ENCODE data around the gene TK2. TPM values are rescaled to one million over a fixed set of nuclear protein-coding genes. Genes with fewer than 3 reads are reported as not detected.

Gene TK2
- total and polyA plus RNA-seq, 2 experiments from 2014 or later, result 1.8 to 4.2 TPM

DNA sequence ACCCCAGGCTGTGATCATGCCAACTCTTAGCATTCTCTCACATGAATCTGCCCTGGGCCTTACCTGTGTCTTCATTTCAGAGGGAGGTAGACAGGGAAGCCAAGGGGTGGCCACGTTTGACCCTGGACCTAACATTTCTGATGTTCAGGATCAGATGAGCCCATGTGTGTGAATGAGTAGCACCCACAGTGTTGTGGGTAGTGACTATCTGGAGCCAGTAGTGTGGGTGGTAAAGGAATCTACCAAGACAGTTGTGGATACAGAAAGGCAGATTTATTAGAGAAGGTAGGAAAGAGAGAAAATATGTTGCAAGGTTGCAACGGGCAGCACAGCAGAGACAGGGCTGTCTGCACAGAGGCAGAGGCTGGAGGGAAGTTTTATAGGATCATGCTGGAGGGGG is 60.5 kb downstream of the TK2 start:
- Histone ChIP-seq H3K27me3 (ENCODE audit: insufficient read depth) (no peaks in the 10 kb centered on the region), H2AFZ (no peak overlapping the region), H4K20me1 (replicated peaks; ENCODE audit: insufficient read depth) (no peaks in the 10 kb centered on the region), H3F3A (replicated peaks; ENCODE audit: low read depth) (no peaks in the 10 kb centered on the region), H3K36me3 (ENCODE audit: insufficient read depth) (no peaks in the 10 kb centered on the region), H3K79me2 (replicated peaks; ENCODE audit: insufficient read depth) (no peaks in the 10 kb centered on the region), H3K4me1 (ENCODE audit: insufficient read depth) (no peaks in the 10 kb centered on the region), H3K9me2 (ENCODE audit: insufficient read depth) (no peaks in the 10 kb centered on the region), H3K27ac (ENCODE audit: low read depth) (no peak overlapping the region), H3K4me3 (no peak overlapping the region), H3K4me2 (no peak overlapping the region)
- Mint-ChIP-seq H3K27me3 (ENCODE audit: insufficient read depth, low read depth, poor library complexity) (peaks cover 4% of the 10 kb centered on the region), H3K4me1 (no peaks in the 10 kb centered on the region; the same call in 2 of the 3 replicates), H3K9me3 (peaks cover 15% of the 10 kb centered on the region), H3K4me3 (no peak overlapping the region), H3K36me3 (ENCODE audit: low read depth) (no peaks in the 10 kb centered on the region; the same call in 1 of the 3 replicates), H3K27ac (no peak overlapping the region)
- DNase-seq (ENCODE audit: low spot score), result no peak
- ATAC-seq, result no peak
- TF ChIP-seq JUNB (IDR thresholded peaks at IDR 0.05; ENCODE audit: unreplicated experiment) (no peak), CREB1 (CRISPR knock-in tag; IDR thresholded peaks at IDR 0.05; ENCODE audit: low read depth) (no peak), EZH2 (IDR thresholded peaks at IDR 0.05; ENCODE audit: low read depth, unreplicated experiment) (no peak), POLR2AphosphoS5 (IDR thresholded peaks at IDR 0.05; ENCODE audit: low read depth) (no peak), NANOG (IDR thresholded peaks at IDR 0.05; ENCODE audit: borderline replicate concordance) (no peak), STAT1 (IDR thresholded peaks at IDR 0.05; ENCODE audit: unreplicated experiment) (no peak), EZH2phosphoT487 (IDR thresholded peaks at IDR 0.05; ENCODE audit: unreplicated experiment) (no peak), ZNF331 (CRISPR knock-in tag; IDR thresholded peaks at IDR 0.05; ENCODE audit: low read depth) (no peak), ZNF114 (CRISPR knock-in tag; IDR thresholded peaks at IDR 0.05) (no peak)
- TF ChIP-seq, protein P1, sequence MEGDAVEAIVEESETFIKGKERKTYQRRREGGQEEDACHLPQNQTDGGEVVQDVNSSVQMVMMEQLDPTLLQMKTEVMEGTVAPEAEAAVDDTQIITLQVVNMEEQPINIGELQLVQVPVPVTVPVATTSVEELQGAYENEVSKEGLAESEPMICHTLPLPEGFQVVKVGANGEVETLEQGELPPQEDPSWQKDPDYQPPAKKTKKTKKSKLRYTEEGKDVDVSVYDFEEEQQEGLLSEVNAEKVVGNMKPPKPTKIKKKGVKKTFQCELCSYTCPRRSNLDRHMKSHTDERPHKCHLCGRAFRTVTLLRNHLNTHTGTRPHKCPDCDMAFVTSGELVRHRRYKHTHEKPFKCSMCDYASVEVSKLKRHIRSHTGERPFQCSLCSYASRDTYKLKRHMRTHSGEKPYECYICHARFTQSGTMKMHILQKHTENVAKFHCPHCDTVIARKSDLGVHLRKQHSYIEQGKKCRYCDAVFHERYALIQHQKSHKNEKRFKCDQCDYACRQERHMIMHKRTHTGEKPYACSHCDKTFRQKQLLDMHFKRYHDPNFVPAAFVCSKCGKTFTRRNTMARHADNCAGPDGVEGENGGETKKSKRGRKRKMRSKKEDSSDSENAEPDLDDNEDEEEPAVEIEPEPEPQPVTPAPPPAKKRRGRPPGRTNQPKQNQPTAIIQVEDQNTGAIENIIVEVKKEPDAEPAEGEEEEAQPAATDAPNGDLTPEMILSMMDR (conservative IDR thresholded peaks at IDR 0.05; ENCODE audit: low read depth in 2 of 2), result no peak
- TF ChIP-seq, protein P2, sequence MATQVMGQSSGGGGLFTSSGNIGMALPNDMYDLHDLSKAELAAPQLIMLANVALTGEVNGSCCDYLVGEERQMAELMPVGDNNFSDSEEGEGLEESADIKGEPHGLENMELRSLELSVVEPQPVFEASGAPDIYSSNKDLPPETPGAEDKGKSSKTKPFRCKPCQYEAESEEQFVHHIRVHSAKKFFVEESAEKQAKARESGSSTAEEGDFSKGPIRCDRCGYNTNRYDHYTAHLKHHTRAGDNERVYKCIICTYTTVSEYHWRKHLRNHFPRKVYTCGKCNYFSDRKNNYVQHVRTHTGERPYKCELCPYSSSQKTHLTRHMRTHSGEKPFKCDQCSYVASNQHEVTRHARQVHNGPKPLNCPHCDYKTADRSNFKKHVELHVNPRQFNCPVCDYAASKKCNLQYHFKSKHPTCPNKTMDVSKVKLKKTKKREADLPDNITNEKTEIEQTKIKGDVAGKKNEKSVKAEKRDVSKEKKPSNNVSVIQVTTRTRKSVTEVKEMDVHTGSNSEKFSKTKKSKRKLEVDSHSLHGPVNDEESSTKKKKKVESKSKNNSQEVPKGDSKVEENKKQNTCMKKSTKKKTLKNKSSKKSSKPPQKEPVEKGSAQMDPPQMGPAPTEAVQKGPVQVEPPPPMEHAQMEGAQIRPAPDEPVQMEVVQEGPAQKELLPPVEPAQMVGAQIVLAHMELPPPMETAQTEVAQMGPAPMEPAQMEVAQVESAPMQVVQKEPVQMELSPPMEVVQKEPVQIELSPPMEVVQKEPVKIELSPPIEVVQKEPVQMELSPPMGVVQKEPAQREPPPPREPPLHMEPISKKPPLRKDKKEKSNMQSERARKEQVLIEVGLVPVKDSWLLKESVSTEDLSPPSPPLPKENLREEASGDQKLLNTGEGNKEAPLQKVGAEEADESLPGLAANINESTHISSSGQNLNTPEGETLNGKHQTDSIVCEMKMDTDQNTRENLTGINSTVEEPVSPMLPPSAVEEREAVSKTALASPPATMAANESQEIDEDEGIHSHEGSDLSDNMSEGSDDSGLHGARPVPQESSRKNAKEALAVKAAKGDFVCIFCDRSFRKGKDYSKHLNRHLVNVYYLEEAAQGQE (IDR thresholded peaks at IDR 0.05; ENCODE audit: unreplicated experiment), result no peak
- TF ChIP-seq, protein P3, sequence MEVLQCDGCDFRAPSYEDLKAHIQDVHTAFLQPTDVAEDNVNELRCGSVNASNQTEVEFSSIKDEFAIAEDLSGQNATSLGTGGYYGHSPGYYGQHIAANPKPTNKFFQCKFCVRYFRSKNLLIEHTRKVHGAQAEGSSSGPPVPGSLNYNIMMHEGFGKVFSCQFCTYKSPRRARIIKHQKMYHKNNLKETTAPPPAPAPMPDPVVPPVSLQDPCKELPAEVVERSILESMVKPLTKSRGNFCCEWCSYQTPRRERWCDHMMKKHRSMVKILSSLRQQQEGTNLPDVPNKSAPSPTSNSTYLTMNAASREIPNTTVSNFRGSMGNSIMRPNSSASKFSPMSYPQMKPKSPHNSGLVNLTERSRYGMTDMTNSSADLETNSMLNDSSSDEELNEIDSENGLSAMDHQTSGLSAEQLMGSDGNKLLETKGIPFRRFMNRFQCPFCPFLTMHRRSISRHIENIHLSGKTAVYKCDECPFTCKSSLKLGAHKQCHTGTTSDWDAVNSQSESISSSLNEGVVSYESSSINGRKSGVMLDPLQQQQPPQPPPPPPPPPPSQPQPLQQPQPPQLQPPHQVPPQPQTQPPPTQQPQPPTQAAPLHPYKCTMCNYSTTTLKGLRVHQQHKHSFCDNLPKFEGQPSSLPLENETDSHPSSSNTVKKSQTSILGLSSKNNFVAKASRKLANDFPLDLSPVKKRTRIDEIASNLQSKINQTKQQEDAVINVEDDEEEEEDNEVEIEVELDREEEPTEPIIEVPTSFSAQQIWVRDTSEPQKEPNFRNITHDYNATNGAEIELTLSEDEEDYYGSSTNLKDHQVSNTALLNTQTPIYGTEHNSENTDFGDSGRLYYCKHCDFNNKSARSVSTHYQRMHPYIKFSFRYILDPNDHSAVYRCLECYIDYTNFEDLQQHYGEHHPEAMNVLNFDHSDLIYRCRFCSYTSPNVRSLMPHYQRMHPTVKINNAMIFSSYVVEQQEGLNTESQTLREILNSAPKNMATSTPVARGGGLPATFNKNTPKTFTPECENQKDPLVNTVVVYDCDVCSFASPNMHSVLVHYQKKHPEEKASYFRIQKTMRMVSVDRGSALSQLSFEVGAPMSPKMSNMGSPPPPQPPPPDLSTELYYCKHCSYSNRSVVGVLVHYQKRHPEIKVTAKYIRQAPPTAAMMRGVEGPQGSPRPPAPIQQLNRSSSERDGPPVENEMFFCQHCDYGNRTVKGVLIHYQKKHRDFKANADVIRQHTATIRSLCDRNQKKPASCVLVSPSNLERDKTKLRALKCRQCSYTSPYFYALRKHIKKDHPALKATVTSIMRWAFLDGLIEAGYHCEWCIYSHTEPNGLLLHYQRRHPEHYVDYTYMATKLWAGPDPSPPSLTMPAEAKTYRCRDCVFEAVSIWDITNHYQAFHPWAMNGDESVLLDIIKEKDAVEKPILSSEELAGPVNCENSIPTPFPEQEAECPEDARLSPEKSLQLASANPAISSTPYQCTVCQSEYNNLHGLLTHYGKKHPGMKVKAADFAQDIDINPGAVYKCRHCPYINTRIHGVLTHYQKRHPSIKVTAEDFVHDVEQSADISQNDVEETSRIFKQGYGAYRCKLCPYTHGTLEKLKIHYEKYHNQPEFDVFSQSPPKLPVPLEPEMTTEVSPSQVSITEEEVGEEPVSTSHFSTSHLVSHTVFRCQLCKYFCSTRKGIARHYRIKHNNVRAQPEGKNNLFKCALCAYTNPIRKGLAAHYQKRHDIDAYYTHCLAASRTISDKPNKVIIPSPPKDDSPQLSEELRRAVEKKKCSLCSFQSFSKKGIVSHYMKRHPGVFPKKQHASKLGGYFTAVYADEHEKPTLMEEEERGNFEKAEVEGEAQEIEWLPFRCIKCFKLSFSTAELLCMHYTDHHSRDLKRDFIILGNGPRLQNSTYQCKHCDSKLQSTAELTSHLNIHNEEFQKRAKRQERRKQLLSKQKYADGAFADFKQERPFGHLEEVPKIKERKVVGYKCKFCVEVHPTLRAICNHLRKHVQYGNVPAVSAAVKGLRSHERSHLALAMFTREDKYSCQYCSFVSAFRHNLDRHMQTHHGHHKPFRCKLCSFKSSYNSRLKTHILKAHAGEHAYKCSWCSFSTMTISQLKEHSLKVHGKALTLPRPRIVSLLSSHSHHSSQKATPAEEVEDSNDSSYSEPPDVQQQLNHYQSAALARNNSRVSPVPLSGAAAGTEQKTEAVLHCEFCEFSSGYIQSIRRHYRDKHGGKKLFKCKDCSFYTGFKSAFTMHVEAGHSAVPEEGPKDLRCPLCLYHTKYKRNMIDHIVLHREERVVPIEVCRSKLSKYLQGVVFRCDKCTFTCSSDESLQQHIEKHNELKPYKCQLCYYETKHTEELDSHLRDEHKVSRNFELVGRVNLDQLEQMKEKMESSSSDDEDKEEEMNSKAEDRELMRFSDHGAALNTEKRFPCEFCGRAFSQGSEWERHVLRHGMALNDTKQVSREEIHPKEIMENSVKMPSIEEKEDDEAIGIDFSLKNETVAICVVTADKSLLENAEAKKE (CRISPR knock-in tag; IDR thresholded peaks at IDR 0.05), result no peak
- TF ChIP-seq, protein P4, sequence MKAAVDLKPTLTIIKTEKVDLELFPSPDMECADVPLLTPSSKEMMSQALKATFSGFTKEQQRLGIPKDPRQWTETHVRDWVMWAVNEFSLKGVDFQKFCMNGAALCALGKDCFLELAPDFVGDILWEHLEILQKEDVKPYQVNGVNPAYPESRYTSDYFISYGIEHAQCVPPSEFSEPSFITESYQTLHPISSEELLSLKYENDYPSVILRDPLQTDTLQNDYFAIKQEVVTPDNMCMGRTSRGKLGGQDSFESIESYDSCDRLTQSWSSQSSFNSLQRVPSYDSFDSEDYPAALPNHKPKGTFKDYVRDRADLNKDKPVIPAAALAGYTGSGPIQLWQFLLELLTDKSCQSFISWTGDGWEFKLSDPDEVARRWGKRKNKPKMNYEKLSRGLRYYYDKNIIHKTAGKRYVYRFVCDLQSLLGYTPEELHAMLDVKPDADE (IDR thresholded peaks at IDR 0.05), result no peak

All from GM23338 (cell line).